Tibial artery (tissue), 4 donors: ENCODE results near the gene FAM13A.

Experiments used
- DNase-seq, 2 donors: peaks; one replicate each; pipeline ENCODE4 v3.0.0-alpha.2; 2019
- H3K27ac ChIP-seq, 2 donors: fragments of 200-600 bp; sonication (generic) in 1 of 2; 1 replicate in 1 of 2; 2 replicates in 1 of 2; pipeline ENCODE4 v1.5.1; 2018 to 2019; ENCODE audit warnings: mild to moderate bottlenecking in 1 of 2
- H3K27me3 ChIP-seq, 2 donors: fragments of 200-600 bp; sonication (generic) in 1 of 2; one replicate each; pipeline versions ENCODE4 v1.5.1 to v1.6.0; 2016 to 2019
- H3K36me3 ChIP-seq, 3 donors: fragments of 200-600 bp; sonication (generic) in 2 of 3; one replicate each; pipeline ENCODE4 v1.5.1; 2016 to 2019; ENCODE audit warnings: mild to moderate bottlenecking in 2 of 3
- H3K4me1 ChIP-seq, 4 donors: fragments of 200-600 bp; sonication (generic) in 2 of 4; 1 replicate in 3 of 4; 2 replicates in 1 of 4; pipeline ENCODE4 v1.5.1; 2016 to 2019
- H3K4me3 ChIP-seq, 2 donors: fragments of 200-600 bp; sonication (generic) in 1 of 2; 1 replicate in 1 of 2; 2 replicates in 1 of 2; pipeline ENCODE4 v1.5.1; 2018 to 2019; ENCODE audit warnings: mild to moderate bottlenecking in 2 of 2
- H3K9me3 ChIP-seq, 3 donors: fragments of 200-600 bp; sonication (generic) in 1 of 3; one replicate each; pipeline ENCODE4 v1.5.1; 2016 to 2019
- intact Hi-C: fragments of 100-400 bp; cut with DNase I; formaldehyde crosslinking; loops from one replicate; pipeline ENCODE4 v1.15.0; 2023; ENCODE audit warnings: low total_unique reads
- TF ChIP-seq, protein P1 (sequence below), 2 experiments: fragments of 200-600 bp in 1 of 2; fragments of 450-650 bp in 1 of 2; IDR thresholded peaks; one replicate each; pipeline ENCODE4 v1.5.1; 2017 to 2019; ENCODE audit warnings: antibody characterized with exemption in 2 of 2, mild to moderate bottlenecking in 1 of 2, moderate library complexity in 1 of 2

The FAM13A gene

DNA sequence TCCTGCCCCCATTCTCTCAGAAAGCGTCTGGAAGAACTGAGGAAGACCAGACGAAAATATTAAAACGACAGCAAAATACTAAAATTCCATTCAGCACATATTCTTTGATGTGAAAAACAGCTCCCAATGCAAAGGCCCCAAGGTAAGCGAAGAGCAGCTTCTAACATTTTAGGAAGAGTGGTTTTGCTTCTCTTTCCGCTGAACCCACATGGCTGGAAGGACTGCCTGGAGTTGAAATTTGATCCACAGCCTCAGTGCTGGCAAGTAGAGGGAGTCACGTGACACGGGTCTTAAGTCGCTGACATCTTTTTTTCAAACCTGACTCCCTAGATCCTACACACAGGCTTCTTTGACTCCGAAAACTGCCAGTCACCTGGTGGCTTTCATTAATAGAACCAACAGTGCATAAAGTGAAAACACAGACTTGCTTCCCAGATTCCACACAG is at the start of gene FAM13A:
FAM13A (minus strand) TSS at position 233 of the 446 bp plus-strand sequence; CDS start at position 12, 221 bp downstream.
- peak within 1 kb of the TSS; percentile 53 to 54 for H3K4me3 ChIP-seq
- intact Hi-C loops: no loop called here
- H3K27ac ChIP-seq: peak within 1 kb of the TSS; percentile 56 to 80
- DNase-seq: peak; percentile 90 to 91
- TF ChIP-seq, protein P1, sequence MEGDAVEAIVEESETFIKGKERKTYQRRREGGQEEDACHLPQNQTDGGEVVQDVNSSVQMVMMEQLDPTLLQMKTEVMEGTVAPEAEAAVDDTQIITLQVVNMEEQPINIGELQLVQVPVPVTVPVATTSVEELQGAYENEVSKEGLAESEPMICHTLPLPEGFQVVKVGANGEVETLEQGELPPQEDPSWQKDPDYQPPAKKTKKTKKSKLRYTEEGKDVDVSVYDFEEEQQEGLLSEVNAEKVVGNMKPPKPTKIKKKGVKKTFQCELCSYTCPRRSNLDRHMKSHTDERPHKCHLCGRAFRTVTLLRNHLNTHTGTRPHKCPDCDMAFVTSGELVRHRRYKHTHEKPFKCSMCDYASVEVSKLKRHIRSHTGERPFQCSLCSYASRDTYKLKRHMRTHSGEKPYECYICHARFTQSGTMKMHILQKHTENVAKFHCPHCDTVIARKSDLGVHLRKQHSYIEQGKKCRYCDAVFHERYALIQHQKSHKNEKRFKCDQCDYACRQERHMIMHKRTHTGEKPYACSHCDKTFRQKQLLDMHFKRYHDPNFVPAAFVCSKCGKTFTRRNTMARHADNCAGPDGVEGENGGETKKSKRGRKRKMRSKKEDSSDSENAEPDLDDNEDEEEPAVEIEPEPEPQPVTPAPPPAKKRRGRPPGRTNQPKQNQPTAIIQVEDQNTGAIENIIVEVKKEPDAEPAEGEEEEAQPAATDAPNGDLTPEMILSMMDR (IDR thresholded peaks at IDR 0.05): no peak
- peaks cover 0 to 38% (median 9%) of the 10 kb centered on the region in 4 donors for H3K4me1 ChIP-seq
- H3K9me3 ChIP-seq: no peaks in the 10 kb centered on the region
- no peaks in the 10 kb centered on the region for H3K36me3 ChIP-seq
- H3K27me3 ChIP-seq: no peaks in the 10 kb centered on the region

DNA sequence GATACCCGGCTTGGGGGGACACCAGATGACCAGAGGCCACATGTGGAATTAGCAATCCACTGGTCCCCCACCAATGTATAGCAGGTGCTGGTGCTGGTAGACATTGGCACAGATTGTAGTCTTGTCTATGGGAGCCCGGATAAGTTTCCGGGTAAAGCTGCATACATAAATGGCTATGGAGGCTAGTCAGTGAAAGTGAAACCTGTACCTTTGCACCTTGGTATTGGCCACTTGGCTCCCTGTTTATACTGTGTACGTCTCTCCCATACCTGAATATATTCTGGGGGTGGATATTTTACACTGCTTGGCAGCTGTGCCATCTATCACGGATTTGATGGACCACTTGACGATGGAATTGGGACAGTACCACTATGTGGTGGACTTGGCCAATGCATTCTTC is 48.7 kb upstream of the FAM13A start:
- Histone ChIP-seq H3K4me3 (no peak overlapping the region), H3K27ac (no peak overlapping the region), H3K27me3 (no peaks in the 10 kb centered on the region), H3K4me1 (peaks cover 0 to 9% (median 4%) of the 10 kb centered on the region in 4 donors), H3K36me3 (no peaks in the 10 kb centered on the region), H3K9me3 (no peaks in the 10 kb centered on the region)
- DNase-seq: no peak
- intact Hi-C loops: loop anchor here (5.0 to 10.0 kb wide), 2 partner anchors 43 to 401 kb away; no protein-coding TSS in a partner anchor
- TF ChIP-seq, protein P1 (IDR thresholded peaks at IDR 0.05): no peak

DNA sequence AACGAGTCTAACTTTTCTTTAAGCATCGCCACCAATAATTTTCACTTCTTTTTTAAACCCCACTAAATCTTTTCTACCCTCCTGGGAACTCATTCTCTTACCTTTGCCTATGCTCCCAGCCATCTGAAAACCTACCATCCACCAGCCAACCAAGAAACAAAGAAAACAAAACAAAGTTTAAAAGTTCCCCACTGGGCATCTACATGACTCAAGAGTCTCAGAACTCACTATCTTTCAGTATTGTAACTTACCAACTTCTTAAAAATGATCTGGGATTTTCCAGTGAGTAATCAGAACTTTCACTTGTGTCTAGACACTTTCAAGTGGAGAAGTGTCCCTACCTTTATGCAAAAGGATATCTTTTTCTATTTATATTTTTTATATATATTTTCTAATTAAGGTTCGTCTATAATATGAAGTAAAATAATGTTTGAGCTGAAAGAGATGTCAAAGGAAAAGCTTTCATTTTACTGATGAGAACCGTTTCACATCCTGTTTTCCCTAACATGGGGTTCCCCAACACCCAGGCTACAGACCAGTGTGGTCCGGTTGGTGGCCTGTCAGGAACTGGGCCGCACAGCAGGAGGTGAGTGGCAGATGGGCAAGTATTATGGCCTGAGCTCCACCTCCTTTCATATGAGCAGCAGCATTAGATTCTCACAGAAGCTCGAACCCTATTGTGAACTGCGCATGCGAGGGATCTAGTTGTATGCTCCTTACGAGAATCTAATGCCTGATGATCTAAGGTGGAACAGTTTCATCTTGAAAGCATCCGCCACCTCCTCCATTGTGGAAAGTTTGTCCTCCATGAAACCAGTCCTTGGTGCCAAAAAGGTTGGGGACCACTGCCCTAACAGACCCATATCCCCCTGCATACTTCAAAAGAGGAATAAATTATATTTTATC is 44.5 kb upstream of the FAM13A start:
- Histone ChIP-seq H3K4me1 (no peaks in the 10 kb centered on the region), H3K27me3 (no peaks in the 10 kb centered on the region), H3K4me3 (no peak overlapping the region), H3K27ac (no peak overlapping the region), H3K36me3 (no peaks in the 10 kb centered on the region), H3K9me3 (no peaks in the 10 kb centered on the region)
- DNase-seq: no peak
- TF ChIP-seq, protein P1 (IDR thresholded peaks at IDR 0.05): no peak
- intact Hi-C loops: loop anchor here (10.0 kb wide), 1 partner anchor 397 kb away; no protein-coding TSS in a partner anchor

DNA sequence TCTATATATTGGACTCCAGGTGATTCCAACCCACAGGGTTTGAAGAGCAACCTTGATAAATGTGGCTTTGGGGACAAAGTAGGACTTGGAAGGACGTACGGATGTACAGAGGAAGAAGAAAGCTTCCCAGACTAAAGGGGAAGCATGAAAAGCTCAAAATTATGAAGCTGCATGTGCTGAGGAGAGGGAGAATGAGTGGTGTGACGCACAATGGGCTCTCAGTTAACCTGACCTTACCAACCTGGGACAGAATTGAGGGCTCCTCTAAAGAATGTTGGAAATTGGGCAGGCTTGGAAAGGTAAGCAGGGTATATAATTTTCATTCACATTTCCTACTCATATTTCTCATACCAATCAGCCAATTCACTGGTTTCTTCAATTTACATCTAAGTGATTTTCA is 43.9 kb upstream of the FAM13A start:
- Histone ChIP-seq H3K36me3 (no peaks in the 10 kb centered on the region), H3K4me1 (no peaks in the 10 kb centered on the region), H3K27me3 (no peaks in the 10 kb centered on the region), H3K9me3 (no peaks in the 10 kb centered on the region), H3K27ac (no peak overlapping the region), H3K4me3 (no peak overlapping the region)
- no peak for DNase-seq
- intact Hi-C loops: loop anchor here (10.0 kb wide), 1 partner anchor 396 kb away; no protein-coding TSS in a partner anchor
- TF ChIP-seq, protein P1 (IDR thresholded peaks at IDR 0.05): no peak

GRCh38 chr4:89099471-89099870 is 42.5 kb upstream of the FAM13A start:
- H3K9me3 ChIP-seq: no peaks in the 10 kb centered on the region
- no peaks in the 10 kb centered on the region for H3K4me1 ChIP-seq
- no peak for DNase-seq
- no peak overlapping the region for H3K4me3 ChIP-seq
- no peaks in the 10 kb centered on the region for H3K36me3 ChIP-seq
- TF ChIP-seq, protein P1 (IDR thresholded peaks at IDR 0.05): no peak
- intact Hi-C loops: no loop called here
- no peaks in the 10 kb centered on the region for H3K27me3 ChIP-seq
- H3K27ac ChIP-seq: no peak overlapping the region
